ENCODE data around the gene RPL27A. TPM values are rescaled to one million over a fixed set of nuclear protein-coding genes. Genes with fewer than 3 reads are reported as not detected.

RPL27A gene
- total RNA-seq, 4 donors from 2014 or later: 913 to 2,100 (median 1,383) TPM

DNA sequence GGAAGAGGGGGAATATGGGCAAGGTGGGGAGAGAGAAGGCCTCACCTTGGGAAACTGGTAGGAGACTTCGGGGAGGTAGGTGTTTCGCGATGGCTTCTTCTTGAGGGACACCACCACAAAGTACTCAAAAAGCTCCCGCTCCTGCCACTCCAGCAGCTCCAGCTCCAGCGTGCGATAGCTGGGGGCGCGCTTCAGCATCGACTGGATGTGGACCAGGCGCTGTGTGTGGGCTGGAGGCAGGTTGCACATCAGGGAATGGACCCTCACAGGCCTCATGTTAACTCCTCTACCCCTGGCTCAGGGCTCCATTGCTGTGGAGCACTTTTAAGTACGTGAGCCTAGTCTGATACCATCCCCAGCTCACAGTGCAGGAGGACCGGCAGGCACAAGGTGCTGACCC lies 29.9 kb downstream of the RPL27A start:
- no peak for TF ChIP-seq POLR2A (IDR thresholded peaks at IDR 0.05)
- TF ChIP-seq, protein P1, sequence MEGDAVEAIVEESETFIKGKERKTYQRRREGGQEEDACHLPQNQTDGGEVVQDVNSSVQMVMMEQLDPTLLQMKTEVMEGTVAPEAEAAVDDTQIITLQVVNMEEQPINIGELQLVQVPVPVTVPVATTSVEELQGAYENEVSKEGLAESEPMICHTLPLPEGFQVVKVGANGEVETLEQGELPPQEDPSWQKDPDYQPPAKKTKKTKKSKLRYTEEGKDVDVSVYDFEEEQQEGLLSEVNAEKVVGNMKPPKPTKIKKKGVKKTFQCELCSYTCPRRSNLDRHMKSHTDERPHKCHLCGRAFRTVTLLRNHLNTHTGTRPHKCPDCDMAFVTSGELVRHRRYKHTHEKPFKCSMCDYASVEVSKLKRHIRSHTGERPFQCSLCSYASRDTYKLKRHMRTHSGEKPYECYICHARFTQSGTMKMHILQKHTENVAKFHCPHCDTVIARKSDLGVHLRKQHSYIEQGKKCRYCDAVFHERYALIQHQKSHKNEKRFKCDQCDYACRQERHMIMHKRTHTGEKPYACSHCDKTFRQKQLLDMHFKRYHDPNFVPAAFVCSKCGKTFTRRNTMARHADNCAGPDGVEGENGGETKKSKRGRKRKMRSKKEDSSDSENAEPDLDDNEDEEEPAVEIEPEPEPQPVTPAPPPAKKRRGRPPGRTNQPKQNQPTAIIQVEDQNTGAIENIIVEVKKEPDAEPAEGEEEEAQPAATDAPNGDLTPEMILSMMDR (IDR thresholded peaks at IDR 0.05): no peak
- no peak overlapping the region for H3K4me3 ChIP-seq (ENCODE audit: low read depth, poor library complexity, severe bottlenecking)
- intact Hi-C loops (cut with DNase I; ENCODE audit: low total_unique reads): no loop called here
- no peak for DNase-seq (ENCODE audit: low spot score in 2 of 2)
- WGBS, 2 donors: 96% methylated on average over 12 of the region's 12 CpGs

DNA sequence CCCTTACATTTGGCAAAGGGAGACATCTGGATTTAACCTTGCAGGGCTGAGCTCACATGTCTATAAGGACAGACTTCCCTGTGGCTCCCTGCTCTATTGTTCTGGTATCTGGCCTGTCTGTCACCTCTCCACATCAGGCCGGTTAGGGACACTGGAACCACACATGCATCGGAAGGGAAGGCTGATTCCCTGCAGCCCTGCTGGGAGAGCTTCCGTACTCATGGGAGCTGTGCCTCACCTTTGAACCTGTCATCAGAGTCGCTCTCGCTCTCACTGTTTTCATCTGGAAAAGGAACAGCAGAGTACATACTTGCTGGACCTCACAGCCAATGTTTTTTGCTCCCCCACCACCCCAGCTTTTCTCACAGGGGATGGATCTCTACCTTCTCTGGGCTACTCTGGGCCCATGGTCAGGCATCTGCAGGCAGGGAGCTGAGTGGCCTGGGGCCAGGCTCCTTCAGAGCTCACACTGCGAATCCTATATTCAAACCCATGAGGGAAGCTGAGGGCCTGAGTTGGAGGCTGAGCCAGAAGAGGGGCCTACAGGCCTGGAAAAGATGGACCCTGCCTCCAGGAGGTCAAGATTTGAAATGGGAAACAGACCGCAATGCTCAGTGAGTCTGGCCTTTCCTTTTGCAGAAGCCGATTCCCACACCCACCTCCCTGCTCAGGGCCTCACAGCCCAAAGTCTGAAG lies 31.3 kb downstream of the RPL27A start:
- no peak overlapping the region for H3K4me3 ChIP-seq (ENCODE audit: low read depth, poor library complexity, severe bottlenecking)
- no peak for DNase-seq (ENCODE audit: low spot score in 2 of 2)

GRCh38 chr11:8714622-8715225 lies 32.1 kb downstream of the RPL27A start:
- 63 to 70% methylated on average over 4 of the region's 4 CpGs for WGBS, 2 donors
- no peak for TF ChIP-seq POLR2A (IDR thresholded peaks at IDR 0.05)
- TF ChIP-seq, protein P1 (IDR thresholded peaks at IDR 0.05): no peak
- H3K4me3 ChIP-seq (ENCODE audit: low read depth, poor library complexity, severe bottlenecking): no peak overlapping the region
- no peak for DNase-seq (ENCODE audit: low spot score in 2 of 2)
- intact Hi-C loops (cut with DNase I; ENCODE audit: low total_unique reads): no loop called here

More for the DNA sequence above, 31.3 kb downstream of the RPL27A start:
- intact Hi-C loops (cut with DNase I; ENCODE audit: low total_unique reads): no loop called here
- TF ChIP-seq, protein P1 (IDR thresholded peaks at IDR 0.05): no peak
- no peak for TF ChIP-seq POLR2A (IDR thresholded peaks at IDR 0.05)
- WGBS, 2 donors: 84 to 96% methylated on average over 8 of the region's 8 CpGs

DNA sequence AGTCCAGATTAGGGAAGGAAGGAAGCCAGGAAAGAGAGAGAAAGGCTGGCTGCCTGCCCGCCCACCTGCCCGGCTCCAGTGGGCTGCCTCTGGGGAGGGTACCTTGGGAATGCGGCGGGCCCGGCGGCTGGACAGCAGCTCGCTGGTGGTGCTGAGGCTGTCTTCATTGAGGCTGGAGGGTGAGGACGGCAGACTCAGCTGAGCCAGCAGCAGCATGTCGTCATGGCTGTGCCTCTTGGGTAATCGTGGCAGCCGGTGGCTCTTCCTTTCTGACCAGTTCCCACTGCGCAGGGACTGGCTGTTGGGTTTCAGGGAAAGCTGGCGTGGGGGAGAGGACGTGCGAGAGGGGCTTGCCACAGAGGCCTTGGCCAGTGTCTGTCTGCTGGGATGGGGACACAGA lies 32.9 kb downstream of the RPL27A start:
- intact Hi-C loops (cut with DNase I; ENCODE audit: low total_unique reads): no loop called here
- TF ChIP-seq, protein P1 (IDR thresholded peaks at IDR 0.05): no peak
- TF ChIP-seq POLR2A (IDR thresholded peaks at IDR 0.05): no peak
- no peak overlapping the region for H3K4me3 ChIP-seq (ENCODE audit: low read depth, poor library complexity, severe bottlenecking)
- no peak for DNase-seq (ENCODE audit: low spot score in 2 of 2)
- 70 to 88% methylated on average over 15 of the region's 15 CpGs for WGBS, 2 donors

DNA sequence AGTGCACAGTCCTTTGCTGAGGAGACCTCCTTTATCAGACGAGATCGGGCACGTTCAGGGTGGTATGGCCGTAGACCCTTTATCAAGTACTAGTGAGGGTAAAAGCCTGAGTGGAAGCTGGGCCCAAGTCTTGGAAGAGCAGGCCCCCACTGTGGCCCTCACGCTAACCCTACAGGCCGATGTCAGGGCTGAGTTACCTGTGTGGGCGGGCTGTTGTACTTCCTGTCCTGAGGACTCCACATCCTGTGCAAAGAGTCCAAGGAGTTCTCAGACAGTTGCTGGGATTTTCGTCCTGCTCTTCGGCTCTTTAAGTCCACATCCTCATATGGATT lies 34.9 kb downstream of the RPL27A start:
- no peak for TF ChIP-seq POLR2A (IDR thresholded peaks at IDR 0.05)
- TF ChIP-seq, protein P1 (IDR thresholded peaks at IDR 0.05): no peak
- intact Hi-C loops (cut with DNase I; ENCODE audit: low total_unique reads): no loop called here
- DNase-seq (ENCODE audit: low spot score in 2 of 2): no peak
- H3K4me3 ChIP-seq (ENCODE audit: low read depth, poor library complexity, severe bottlenecking): no peak overlapping the region
- WGBS, 2 donors: 66 to 74% methylated on average over 9 of the region's 9 CpGs

Measured in lower leg skin (tissue), 4 donors.